ENCODE results near the gene OSBP2. TPM values are rescaled to one million over a fixed set of nuclear protein-coding genes. Genes with fewer than 3 reads are reported as not detected.

The OSBP2 gene
- total and polyA plus RNA-seq, 2 of the 13 experiments (the other 11 are each of a cell fraction or from before 2014, with no cell fraction given) = 5.0 to 7.7 TPM

- TF ChIP-seq, protein P1, sequence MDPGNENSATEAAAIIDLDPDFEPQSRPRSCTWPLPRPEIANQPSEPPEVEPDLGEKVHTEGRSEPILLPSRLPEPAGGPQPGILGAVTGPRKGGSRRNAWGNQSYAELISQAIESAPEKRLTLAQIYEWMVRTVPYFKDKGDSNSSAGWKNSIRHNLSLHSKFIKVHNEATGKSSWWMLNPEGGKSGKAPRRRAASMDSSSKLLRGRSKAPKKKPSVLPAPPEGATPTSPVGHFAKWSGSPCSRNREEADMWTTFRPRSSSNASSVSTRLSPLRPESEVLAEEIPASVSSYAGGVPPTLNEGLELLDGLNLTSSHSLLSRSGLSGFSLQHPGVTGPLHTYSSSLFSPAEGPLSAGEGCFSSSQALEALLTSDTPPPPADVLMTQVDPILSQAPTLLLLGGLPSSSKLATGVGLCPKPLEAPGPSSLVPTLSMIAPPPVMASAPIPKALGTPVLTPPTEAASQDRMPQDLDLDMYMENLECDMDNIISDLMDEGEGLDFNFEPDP (CRISPR knock-in tag; conservative IDR thresholded peaks at IDR 0.05) = no peak
- TF ChIP-seq ATF2 (CRISPR knock-in tag; IDR thresholded peaks at IDR 0.05) (no peak), RFX5 (IDR thresholded peaks at IDR 0.05; ENCODE audit: low read depth, low read length) (no peak), RAD51 (IDR thresholded peaks at IDR 0.05; ENCODE audit: borderline replicate concordance) (no peak), ZNF333 (CRISPR knock-in tag; IDR thresholded peaks at IDR 0.05; ENCODE audit: borderline replicate concordance) (peak; percentile 60; the same call in 1 of the 2 replicates), MIXL1 (CRISPR knock-in tag; IDR thresholded peaks at IDR 0.05) (no peak), ADNP (CRISPR knock-in tag; IDR thresholded peaks at IDR 0.05) (no peak), ZIK1 (CRISPR knock-in tag; IDR thresholded peaks at IDR 0.05; ENCODE audit: borderline replicate concordance, low read depth) (no peak), ZNF879 (CRISPR knock-in tag; IDR thresholded peaks at IDR 0.05) (no peak), ZNF124 (CRISPR knock-in tag; IDR thresholded peaks at IDR 0.05) (no peak), ZNF564 (CRISPR knock-in tag; IDR thresholded peaks at IDR 0.05) (no peak)
- TF ChIP-seq, protein P2, sequence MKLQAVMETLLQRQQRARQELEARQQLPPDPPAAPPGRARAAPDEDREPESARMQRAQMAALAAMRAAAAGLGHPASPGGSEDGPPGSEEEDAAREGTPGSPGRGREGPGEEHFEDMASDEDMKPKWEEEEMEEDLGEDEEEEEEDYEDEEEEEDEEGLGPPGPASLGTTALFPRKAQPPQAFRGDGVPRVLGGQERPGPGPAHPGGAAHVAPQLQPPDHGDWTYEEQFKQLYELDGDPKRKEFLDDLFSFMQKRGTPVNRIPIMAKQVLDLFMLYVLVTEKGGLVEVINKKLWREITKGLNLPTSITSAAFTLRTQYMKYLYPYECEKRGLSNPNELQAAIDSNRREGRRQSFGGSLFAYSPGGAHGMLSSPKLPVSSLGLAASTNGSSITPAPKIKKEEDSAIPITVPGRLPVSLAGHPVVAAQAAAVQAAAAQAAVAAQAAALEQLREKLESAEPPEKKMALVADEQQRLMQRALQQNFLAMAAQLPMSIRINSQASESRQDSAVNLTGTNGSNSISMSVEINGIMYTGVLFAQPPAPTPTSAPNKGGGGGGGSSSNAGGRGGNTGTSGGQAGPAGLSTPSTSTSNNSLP (IDR thresholded peaks at IDR 0.05; ENCODE audit: low read depth, low read length) = no peak
- TF ChIP-seq, protein P3, sequence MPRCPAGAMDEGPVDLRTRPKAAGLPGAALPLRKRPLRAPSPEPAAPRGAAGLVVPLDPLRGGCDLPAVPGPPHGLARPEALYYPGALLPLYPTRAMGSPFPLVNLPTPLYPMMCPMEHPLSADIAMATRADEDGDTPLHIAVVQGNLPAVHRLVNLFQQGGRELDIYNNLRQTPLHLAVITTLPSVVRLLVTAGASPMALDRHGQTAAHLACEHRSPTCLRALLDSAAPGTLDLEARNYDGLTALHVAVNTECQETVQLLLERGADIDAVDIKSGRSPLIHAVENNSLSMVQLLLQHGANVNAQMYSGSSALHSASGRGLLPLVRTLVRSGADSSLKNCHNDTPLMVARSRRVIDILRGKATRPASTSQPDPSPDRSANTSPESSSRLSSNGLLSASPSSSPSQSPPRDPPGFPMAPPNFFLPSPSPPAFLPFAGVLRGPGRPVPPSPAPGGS (CRISPR knock-in tag; IDR thresholded peaks at IDR 0.05) = 0 out of 2 replicates have a peak, but pooled peaks have one; percentile 18
- TF ChIP-seq, protein P4, sequence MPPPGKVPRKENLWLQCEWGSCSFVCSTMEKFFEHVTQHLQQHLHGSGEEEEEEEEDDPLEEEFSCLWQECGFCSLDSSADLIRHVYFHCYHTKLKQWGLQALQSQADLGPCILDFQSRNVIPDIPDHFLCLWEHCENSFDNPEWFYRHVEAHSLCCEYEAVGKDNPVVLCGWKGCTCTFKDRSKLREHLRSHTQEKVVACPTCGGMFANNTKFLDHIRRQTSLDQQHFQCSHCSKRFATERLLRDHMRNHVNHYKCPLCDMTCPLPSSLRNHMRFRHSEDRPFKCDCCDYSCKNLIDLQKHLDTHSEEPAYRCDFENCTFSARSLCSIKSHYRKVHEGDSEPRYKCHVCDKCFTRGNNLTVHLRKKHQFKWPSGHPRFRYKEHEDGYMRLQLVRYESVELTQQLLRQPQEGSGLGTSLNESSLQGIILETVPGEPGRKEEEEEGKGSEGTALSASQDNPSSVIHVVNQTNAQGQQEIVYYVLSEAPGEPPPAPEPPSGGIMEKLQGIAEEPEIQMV (CRISPR knock-in tag; IDR thresholded peaks at IDR 0.05; ENCODE audit: low read depth) = 0 out of 2 replicates have a peak, but pooled peaks have one; percentile 33
- TF ChIP-seq, protein P5, sequence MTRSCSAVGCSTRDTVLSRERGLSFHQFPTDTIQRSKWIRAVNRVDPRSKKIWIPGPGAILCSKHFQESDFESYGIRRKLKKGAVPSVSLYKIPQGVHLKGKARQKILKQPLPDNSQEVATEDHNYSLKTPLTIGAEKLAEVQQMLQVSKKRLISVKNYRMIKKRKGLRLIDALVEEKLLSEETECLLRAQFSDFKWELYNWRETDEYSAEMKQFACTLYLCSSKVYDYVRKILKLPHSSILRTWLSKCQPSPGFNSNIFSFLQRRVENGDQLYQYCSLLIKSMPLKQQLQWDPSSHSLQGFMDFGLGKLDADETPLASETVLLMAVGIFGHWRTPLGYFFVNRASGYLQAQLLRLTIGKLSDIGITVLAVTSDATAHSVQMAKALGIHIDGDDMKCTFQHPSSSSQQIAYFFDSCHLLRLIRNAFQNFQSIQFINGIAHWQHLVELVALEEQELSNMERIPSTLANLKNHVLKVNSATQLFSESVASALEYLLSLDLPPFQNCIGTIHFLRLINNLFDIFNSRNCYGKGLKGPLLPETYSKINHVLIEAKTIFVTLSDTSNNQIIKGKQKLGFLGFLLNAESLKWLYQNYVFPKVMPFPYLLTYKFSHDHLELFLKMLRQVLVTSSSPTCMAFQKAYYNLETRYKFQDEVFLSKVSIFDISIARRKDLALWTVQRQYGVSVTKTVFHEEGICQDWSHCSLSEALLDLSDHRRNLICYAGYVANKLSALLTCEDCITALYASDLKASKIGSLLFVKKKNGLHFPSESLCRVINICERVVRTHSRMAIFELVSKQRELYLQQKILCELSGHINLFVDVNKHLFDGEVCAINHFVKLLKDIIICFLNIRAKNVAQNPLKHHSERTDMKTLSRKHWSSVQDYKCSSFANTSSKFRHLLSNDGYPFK (CRISPR knock-in tag; IDR thresholded peaks at IDR 0.05; ENCODE audit: borderline replicate concordance) = no peak
These were observed 186.9 kb downstream of the OSBP2 start (continued) for GRCh38 chr22:30881361-30882183.
